PFSK-1 (cell line): Measurements from ENCODE around the gene SERPINF2.

Experiments used
- TAF1 ChIP-seq: IDR thresholded peaks from 2 replicates; pipeline ENCODE4 v1.6.1; 2012; ENCODE audit warnings: low read length, control low read depth, borderline replicate concordance; ENCODE audit not compliant: insufficient read depth
- TF ChIP-seq, protein P1 (sequence below), 2 experiments: IDR thresholded peaks; 2 replicates each; pipeline versions ENCODE4 v1.6.1 to v1.8.0; 2011 to 2012; ENCODE audit warnings: low read depth in 2 of 2, low read length in 2 of 2, control low read depth in 1 of 2, inconsistent platforms in 1 of 2, mild to moderate bottlenecking in 1 of 2, moderate library complexity in 1 of 2; ENCODE audit not compliant: insufficient read depth in 1 of 2

DNA sequence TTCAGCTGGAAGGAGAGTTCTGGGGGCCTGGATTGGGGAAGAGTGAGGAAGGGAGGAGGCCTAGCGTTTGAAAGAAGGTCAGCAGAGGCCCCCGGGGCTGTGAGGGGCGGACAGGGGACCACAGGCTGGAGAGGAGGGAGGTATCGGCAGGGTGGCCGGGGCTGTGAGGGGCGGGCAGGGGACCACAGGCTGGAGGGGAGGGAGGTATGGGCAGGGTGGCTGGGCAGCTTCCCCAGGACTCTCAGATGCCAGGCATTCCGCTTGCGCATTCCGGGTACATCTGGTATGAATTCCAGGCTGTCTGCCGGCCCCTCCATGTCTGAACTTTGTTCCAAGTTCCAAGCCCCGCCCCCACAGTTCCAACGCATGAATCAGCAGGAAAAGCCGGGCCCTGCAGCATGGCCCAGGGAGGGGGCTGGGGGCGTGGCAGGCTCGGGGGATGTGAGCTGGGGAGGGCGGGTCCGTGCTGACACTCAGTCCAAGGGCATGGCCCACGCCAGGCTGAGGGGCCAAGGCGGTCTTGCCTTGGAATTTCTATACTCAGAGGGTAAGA lies 28.2 kb upstream of the SERPINF2 start:
- TF ChIP-seq, protein P1, sequence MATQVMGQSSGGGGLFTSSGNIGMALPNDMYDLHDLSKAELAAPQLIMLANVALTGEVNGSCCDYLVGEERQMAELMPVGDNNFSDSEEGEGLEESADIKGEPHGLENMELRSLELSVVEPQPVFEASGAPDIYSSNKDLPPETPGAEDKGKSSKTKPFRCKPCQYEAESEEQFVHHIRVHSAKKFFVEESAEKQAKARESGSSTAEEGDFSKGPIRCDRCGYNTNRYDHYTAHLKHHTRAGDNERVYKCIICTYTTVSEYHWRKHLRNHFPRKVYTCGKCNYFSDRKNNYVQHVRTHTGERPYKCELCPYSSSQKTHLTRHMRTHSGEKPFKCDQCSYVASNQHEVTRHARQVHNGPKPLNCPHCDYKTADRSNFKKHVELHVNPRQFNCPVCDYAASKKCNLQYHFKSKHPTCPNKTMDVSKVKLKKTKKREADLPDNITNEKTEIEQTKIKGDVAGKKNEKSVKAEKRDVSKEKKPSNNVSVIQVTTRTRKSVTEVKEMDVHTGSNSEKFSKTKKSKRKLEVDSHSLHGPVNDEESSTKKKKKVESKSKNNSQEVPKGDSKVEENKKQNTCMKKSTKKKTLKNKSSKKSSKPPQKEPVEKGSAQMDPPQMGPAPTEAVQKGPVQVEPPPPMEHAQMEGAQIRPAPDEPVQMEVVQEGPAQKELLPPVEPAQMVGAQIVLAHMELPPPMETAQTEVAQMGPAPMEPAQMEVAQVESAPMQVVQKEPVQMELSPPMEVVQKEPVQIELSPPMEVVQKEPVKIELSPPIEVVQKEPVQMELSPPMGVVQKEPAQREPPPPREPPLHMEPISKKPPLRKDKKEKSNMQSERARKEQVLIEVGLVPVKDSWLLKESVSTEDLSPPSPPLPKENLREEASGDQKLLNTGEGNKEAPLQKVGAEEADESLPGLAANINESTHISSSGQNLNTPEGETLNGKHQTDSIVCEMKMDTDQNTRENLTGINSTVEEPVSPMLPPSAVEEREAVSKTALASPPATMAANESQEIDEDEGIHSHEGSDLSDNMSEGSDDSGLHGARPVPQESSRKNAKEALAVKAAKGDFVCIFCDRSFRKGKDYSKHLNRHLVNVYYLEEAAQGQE (IDR thresholded peaks at IDR 0.05; ENCODE audit: insufficient read depth in 1 of 2, low read depth in 2 of 2, low read length in 2 of 2) = peak in 1 of 2 experiments; percentile 36; a peak in 1 of 4 replicates
- TF ChIP-seq TAF1 = no peak
